Measurements from ENCODE around the gene MYMK.

Gene MYMK

GRCh38 chr9:133512253-133513213 is 12.2 kb downstream of the MYMK start:
- Histone ChIP-seq H4K20me1 (ENCODE audit: insufficient read depth, low read length) (no peaks in the 10 kb centered on the region), H3K27ac (ENCODE audit: low read length) (no peak overlapping the region), H3K9ac (ENCODE audit: low read length) (no peak overlapping the region), H3K4me2 (ENCODE audit: low read length) (no peak overlapping the region), H3K36me3 (replicated peaks; ENCODE audit: low read depth, low read length) (no peaks in the 10 kb centered on the region), H3K79me2 (ENCODE audit: low read length) (no peaks in the 10 kb centered on the region), H3K4me3 (ENCODE audit: low read length) (no peak overlapping the region), H3K27me3 (ENCODE audit: low read depth, low read length) (peaks cover 6% of the 10 kb centered on the region; the same call in 1 of the 2 replicates), H2AFZ (ENCODE audit: low read depth, low read length) (no peak overlapping the region), H3K9me3 (ENCODE audit: insufficient read depth, low read length) (no peaks in the 10 kb centered on the region), H3K4me1 (ENCODE audit: low read length) (no peaks in the 10 kb centered on the region)
- TF ChIP-seq EZH2phosphoT487 (IDR thresholded peaks at IDR 0.05; ENCODE audit: low read depth) = no peak
- TF ChIP-seq CTCF (IDR thresholded peaks at IDR 0.05; ENCODE audit: low read depth, low read length) = no peak

- Histone ChIP-seq H3K27me3 (ENCODE audit: low read depth, low read length) (0 out of 2 replicates have a peak, but pooled peaks cover 2% of the 10 kb centered on the region), H3K9ac (ENCODE audit: low read length) (no peak overlapping the region), H3K4me1 (ENCODE audit: low read length) (no peaks in the 10 kb centered on the region), H3K4me3 (ENCODE audit: low read length) (no peak overlapping the region), H3K79me2 (ENCODE audit: low read length) (no peaks in the 10 kb centered on the region), H2AFZ (ENCODE audit: low read depth, low read length) (no peak overlapping the region), H4K20me1 (ENCODE audit: insufficient read depth, low read length) (no peaks in the 10 kb centered on the region), H3K27ac (ENCODE audit: low read length) (no peak overlapping the region), H3K36me3 (replicated peaks; ENCODE audit: low read depth, low read length) (no peaks in the 10 kb centered on the region), H3K9me3 (ENCODE audit: insufficient read depth, low read length) (no peaks in the 10 kb centered on the region), H3K4me2 (ENCODE audit: low read length) (no peak overlapping the region)
- TF ChIP-seq CTCF (IDR thresholded peaks at IDR 0.05; ENCODE audit: low read depth, low read length) (no peak), EZH2phosphoT487 (IDR thresholded peaks at IDR 0.05; ENCODE audit: low read depth) (no peak)
Measured at GRCh38 chr9:133511607-133512006, 13.2 kb downstream of the MYMK start.

GRCh38 chr9:133510926-133511505 is 13.7 kb downstream of the MYMK start:
- H3K79me2 ChIP-seq (ENCODE audit: low read length) = no peaks in the 10 kb centered on the region
- no peaks in the 10 kb centered on the region for H3K4me1 ChIP-seq (ENCODE audit: low read length)
- no peak overlapping the region for H3K27ac ChIP-seq (ENCODE audit: low read length)
- 0 out of 2 replicates have a peak, but pooled peaks cover 2% of the 10 kb centered on the region for H3K27me3 ChIP-seq (ENCODE audit: low read depth, low read length)
- H2AFZ ChIP-seq (ENCODE audit: low read depth, low read length) = no peak overlapping the region
- H3K9ac ChIP-seq (ENCODE audit: low read length) = no peak overlapping the region
- no peak overlapping the region for H3K4me2 ChIP-seq (ENCODE audit: low read length)
- no peaks in the 10 kb centered on the region for H4K20me1 ChIP-seq (ENCODE audit: insufficient read depth, low read length)
- no peak overlapping the region for H3K4me3 ChIP-seq (ENCODE audit: low read length)
- TF ChIP-seq CTCF (IDR thresholded peaks at IDR 0.05; ENCODE audit: low read depth, low read length) (no peak), EZH2phosphoT487 (IDR thresholded peaks at IDR 0.05; ENCODE audit: low read depth) (no peak)
- H3K9me3 ChIP-seq (ENCODE audit: insufficient read depth, low read length) = no peaks in the 10 kb centered on the region
- H3K36me3 ChIP-seq (replicated peaks; ENCODE audit: low read depth, low read length) = no peaks in the 10 kb centered on the region
